CD4-positive, CD25-positive, alpha-beta regulatory T cell (primary cell): ENCODE measurements around the gene RMND1. TPM values are rescaled to one million over a fixed set of nuclear protein-coding genes. Genes with fewer than 3 reads are reported as not detected.

Experiments used
- polyA plus RNA-seq, 4 donors: library from polyadenylated mRNA; unstranded; fragments of 300-500 nt; fragmentation: Illumina TruSeq; gene quantifications; one replicate each; pipeline ENCODE4 v1.2.3, GENCODE V29; 2021
- total RNA-seq: library from RNA; stranded (reverse); gene quantifications from one replicate; pipeline ENCODE4 v1.2.3, GENCODE V29; 2022

RMND1 gene
- total and polyA plus RNA-seq, 5 donors from 2014 or later, result 10.2 to 13.3 (median 11.9) TPM

Other genes starting within 250 kb of the RMND1 start
- gene AKAP12, start 212.2 kb downstream of the RMND1 start, total RNA-seq, result 0.30 TPM
- gene AKAP12, start 212.2 kb downstream of the RMND1 start, polyA plus RNA-seq, result not detected
- 31.9 TPM for gene ZBTB2, start 60.6 kb downstream of the RMND1 start, total RNA-seq
- gene ZBTB2, start 60.6 kb downstream of the RMND1 start, polyA plus RNA-seq, result 10 to 100 TPM; 18.0 to 20.9 (median 19.5) TPM
- gene CCDC170, start 41.9 kb upstream of the RMND1 start, total RNA-seq, result not detected
- gene CCDC170, start 41.9 kb upstream of the RMND1 start, polyA plus RNA-seq, result not detected